ENCODE data around the gene GORASP2.

GORASP2 gene

DNA sequence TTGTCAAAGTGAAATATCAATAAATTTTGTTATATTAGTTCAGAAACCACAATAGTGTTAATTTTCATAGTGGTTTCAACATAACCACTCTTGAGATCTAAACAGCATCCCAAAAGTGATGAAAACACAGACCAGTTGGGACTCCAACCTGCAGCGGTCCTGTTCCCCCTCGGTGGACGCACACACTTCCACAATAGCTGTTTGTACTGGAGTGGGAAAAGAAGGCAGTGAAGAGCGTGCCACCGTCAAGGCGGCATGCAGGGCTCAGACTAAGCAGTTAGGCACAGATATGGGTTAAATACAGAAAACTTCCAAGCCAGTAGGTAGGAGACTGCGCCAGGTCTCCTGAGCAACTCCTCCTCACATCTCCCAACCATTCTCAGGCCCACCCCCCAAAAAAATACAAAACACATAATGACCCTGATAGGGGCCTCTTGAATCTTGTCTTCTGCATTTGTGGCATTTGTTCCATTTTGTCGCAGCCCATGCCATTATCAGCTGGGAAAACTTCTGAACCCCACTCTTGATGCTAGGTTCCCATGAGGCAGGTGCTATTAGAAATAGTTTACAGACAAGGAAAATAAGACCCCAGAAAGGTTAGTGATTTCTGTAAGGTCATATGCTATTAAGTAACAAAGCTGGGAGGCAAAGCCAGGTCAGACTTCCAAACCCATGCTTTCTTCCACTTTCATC is 57.7 kb downstream of the GORASP2 start:
- no peaks in the 10 kb centered on the region for H3K9me3 ChIP-seq (ENCODE audit: control insufficient read depth, insufficient read depth, low read length)
- H3K4me2 ChIP-seq (ENCODE audit: low read length): no peak overlapping the region
- no peak overlapping the region for H3K27ac ChIP-seq (ENCODE audit: low read depth, low read length)
- no peaks in the 10 kb centered on the region for H4K20me1 ChIP-seq (ENCODE audit: control insufficient read depth, insufficient read depth, low read depth, low read length)
- peaks cover 28% of the 10 kb centered on the region for H3K4me1 ChIP-seq (ENCODE audit: control insufficient read depth, low read length)
- TF ChIP-seq, protein P1, sequence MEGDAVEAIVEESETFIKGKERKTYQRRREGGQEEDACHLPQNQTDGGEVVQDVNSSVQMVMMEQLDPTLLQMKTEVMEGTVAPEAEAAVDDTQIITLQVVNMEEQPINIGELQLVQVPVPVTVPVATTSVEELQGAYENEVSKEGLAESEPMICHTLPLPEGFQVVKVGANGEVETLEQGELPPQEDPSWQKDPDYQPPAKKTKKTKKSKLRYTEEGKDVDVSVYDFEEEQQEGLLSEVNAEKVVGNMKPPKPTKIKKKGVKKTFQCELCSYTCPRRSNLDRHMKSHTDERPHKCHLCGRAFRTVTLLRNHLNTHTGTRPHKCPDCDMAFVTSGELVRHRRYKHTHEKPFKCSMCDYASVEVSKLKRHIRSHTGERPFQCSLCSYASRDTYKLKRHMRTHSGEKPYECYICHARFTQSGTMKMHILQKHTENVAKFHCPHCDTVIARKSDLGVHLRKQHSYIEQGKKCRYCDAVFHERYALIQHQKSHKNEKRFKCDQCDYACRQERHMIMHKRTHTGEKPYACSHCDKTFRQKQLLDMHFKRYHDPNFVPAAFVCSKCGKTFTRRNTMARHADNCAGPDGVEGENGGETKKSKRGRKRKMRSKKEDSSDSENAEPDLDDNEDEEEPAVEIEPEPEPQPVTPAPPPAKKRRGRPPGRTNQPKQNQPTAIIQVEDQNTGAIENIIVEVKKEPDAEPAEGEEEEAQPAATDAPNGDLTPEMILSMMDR (IDR thresholded peaks at IDR 0.05; ENCODE audit: low read depth, low read length, poor library complexity, severe bottlenecking): no peak
- no peak for TF ChIP-seq EZH2phosphoT487 (IDR thresholded peaks at IDR 0.05; ENCODE audit: borderline replicate concordance, low read length)
- no peaks in the 10 kb centered on the region for H3K79me2 ChIP-seq (ENCODE audit: control insufficient read depth, low read length)
- peaks cover 5% of the 10 kb centered on the region; the same call in 1 of the 2 replicates for H3K36me3 ChIP-seq (ENCODE audit: control insufficient read depth, low read length)
- H3K4me3 ChIP-seq (ENCODE audit: low read length): no peak overlapping the region
- H3F3A ChIP-seq (ENCODE audit: control insufficient read depth, insufficient read depth): no peaks in the 10 kb centered on the region; the same call in 1 of the 2 replicates
- no peaks in the 10 kb centered on the region for H3K27me3 ChIP-seq (ENCODE audit: control insufficient read depth, low read length)
- no peaks in the 10 kb centered on the region for H3K9me2 ChIP-seq (replicated peaks; ENCODE audit: control insufficient read depth, low read length)

GRCh38 chr2:170991398-170992182 is 62.5 kb downstream of the GORASP2 start:
- H3F3A ChIP-seq (ENCODE audit: control insufficient read depth, insufficient read depth): no peaks in the 10 kb centered on the region
- TF ChIP-seq EZH2phosphoT487 (IDR thresholded peaks at IDR 0.05; ENCODE audit: borderline replicate concordance, low read length): no peak
- TF ChIP-seq, protein P1 (IDR thresholded peaks at IDR 0.05; ENCODE audit: low read depth, low read length, poor library complexity, severe bottlenecking): no peak
- no peaks in the 10 kb centered on the region for H3K79me2 ChIP-seq (ENCODE audit: control insufficient read depth, low read length)
- no peaks in the 10 kb centered on the region for H3K27me3 ChIP-seq (ENCODE audit: control insufficient read depth, low read length)
- H4K20me1 ChIP-seq (ENCODE audit: control insufficient read depth, insufficient read depth, low read depth, low read length): no peaks in the 10 kb centered on the region
- H3K4me3 ChIP-seq (ENCODE audit: low read length): no peak overlapping the region
- peaks cover 34% of the 10 kb centered on the region for H3K36me3 ChIP-seq (ENCODE audit: control insufficient read depth, low read length)
- no peaks in the 10 kb centered on the region for H3K9me3 ChIP-seq (ENCODE audit: control insufficient read depth, insufficient read depth, low read length)
- H3K27ac ChIP-seq (ENCODE audit: low read depth, low read length): no peak overlapping the region
- no peaks in the 10 kb centered on the region for H3K9me2 ChIP-seq (replicated peaks; ENCODE audit: control insufficient read depth, low read length)
- peaks cover 28% of the 10 kb centered on the region for H3K4me1 ChIP-seq (ENCODE audit: control insufficient read depth, low read length)
- no peak overlapping the region for H3K4me2 ChIP-seq (ENCODE audit: low read length)

DNA sequence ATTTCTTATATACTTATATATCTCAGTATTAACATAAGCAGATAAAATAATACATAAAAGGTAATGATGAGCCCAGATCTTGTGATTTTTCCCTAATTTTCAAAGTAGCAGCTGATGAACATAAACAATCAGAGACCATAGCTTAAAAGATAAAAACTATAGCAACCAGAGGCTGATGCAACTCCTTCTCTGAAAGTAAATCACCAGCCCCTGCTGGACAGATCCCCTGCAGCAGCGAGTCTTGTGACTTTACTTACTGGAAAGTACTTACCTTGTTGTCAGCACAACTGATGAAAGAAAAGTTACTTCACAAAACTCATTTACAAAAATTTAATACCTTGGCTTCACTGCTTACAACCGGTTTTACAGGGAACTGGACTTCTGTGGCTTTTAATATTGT is 67.3 kb downstream of the GORASP2 start:
- TF ChIP-seq EZH2phosphoT487 (IDR thresholded peaks at IDR 0.05; ENCODE audit: borderline replicate concordance, low read length): no peak
- TF ChIP-seq, protein P1 (IDR thresholded peaks at IDR 0.05; ENCODE audit: low read depth, low read length, poor library complexity, severe bottlenecking): no peak

More for the DNA sequence above, 67.3 kb downstream of the GORASP2 start:
- no peaks in the 10 kb centered on the region for H3K27me3 ChIP-seq (ENCODE audit: control insufficient read depth, low read length)
- H3K79me2 ChIP-seq (ENCODE audit: control insufficient read depth, low read length): no peaks in the 10 kb centered on the region
- H3K36me3 ChIP-seq (ENCODE audit: control insufficient read depth, low read length): peaks cover 33% of the 10 kb centered on the region
- H3K4me2 ChIP-seq (ENCODE audit: low read length): no peak overlapping the region
- H3K4me3 ChIP-seq (ENCODE audit: low read length): no peak overlapping the region
- H3K9me2 ChIP-seq (replicated peaks; ENCODE audit: control insufficient read depth, low read length): no peaks in the 10 kb centered on the region
- H3K27ac ChIP-seq (ENCODE audit: low read depth, low read length): no peak overlapping the region
- H3F3A ChIP-seq (ENCODE audit: control insufficient read depth, insufficient read depth): no peaks in the 10 kb centered on the region
- no peaks in the 10 kb centered on the region for H3K9me3 ChIP-seq (ENCODE audit: control insufficient read depth, insufficient read depth, low read length)
- no peaks in the 10 kb centered on the region for H4K20me1 ChIP-seq (ENCODE audit: control insufficient read depth, insufficient read depth, low read depth, low read length)
- H3K4me1 ChIP-seq (ENCODE audit: control insufficient read depth, low read length): peaks cover under 1% of the 10 kb centered on the region; the same call in 1 of the 2 replicates

Measured in DOHH2 (cell line).